ENCODE measurements around the gene GFOD2. TPM values are rescaled to one million over a fixed set of nuclear protein-coding genes. Genes with fewer than 3 reads are reported as not detected.
A peak's percentile ranks its signal among the peaks of the same experiment; 100 is the strongest.

The GFOD2 gene
- total and polyA plus RNA-seq, 2 of the 13 experiments (the other 11 are each of a cell fraction or from before 2014, with no cell fraction given), result 11.1 to 17.2 TPM

- TF ChIP-seq SNAPC4 (CRISPR knock-in tag; IDR thresholded peaks at IDR 0.05), result no peak
- TF ChIP-seq ZMYM4 (CRISPR knock-in tag; IDR thresholded peaks at IDR 0.05), result peak; percentile 71; the same call in 1 of the 2 replicates
- peak; percentile 46 for TF ChIP-seq RBFOX2 (IDR thresholded peaks at IDR 0.05; ENCODE audit: low read depth, low read length)
- no peak for TF ChIP-seq IRF1 (CRISPR knock-in tag; IDR thresholded peaks at IDR 0.05; ENCODE audit: low read depth)
- TF ChIP-seq, protein P1, sequence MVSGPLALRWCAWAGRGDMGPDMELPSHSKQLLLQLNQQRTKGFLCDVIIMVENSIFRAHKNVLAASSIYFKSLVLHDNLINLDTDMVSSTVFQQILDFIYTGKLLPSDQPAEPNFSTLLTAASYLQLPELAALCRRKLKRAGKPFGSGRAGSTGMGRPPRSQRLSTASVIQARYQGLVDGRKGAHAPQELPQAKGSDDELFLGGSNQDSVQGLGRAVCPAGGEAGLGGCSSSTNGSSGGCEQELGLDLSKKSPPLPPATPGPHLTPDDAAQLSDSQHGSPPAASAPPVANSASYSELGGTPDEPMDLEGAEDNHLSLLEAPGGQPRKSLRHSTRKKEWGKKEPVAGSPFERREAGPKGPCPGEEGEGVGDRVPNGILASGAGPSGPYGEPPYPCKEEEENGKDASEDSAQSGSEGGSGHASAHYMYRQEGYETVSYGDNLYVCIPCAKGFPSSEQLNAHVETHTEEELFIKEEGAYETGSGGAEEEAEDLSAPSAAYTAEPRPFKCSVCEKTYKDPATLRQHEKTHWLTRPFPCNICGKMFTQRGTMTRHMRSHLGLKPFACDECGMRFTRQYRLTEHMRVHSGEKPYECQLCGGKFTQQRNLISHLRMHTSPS (CRISPR knock-in tag; IDR thresholded peaks at IDR 0.05; ENCODE audit: low read depth), result peak; percentile 93
- TF ChIP-seq CEBPB (IDR thresholded peaks at IDR 0.05; ENCODE audit: borderline replicate concordance, low read depth, low read length), result no peak
- no peak; the same call in 1 of the 2 replicates for TF ChIP-seq U2AF2 (IDR thresholded peaks at IDR 0.05; ENCODE audit: low read depth, low read length)
- TF ChIP-seq NR2F6 (IDR thresholded peaks at IDR 0.05), result no peak
- peak; percentile 35; the same call in 1 of the 2 replicates for TF ChIP-seq NR2F6 (CRISPR knock-in tag; IDR thresholded peaks at IDR 0.05)
- no peak for TF ChIP-seq ZBTB43 (CRISPR knock-in tag; conservative IDR thresholded peaks at IDR 0.05)
- peak; percentile 84; the same call in 1 of the 2 replicates for TF ChIP-seq ZFP37 (CRISPR knock-in tag; IDR thresholded peaks at IDR 0.05; ENCODE audit: borderline replicate concordance)
- no peak for TF ChIP-seq HOXA9 (CRISPR knock-in tag; IDR thresholded peaks at IDR 0.05; ENCODE audit: borderline replicate concordance)
- peak; percentile 96 to 99 for TF ChIP-seq HMGXB4 (CRISPR knock-in tag; IDR thresholded peaks at IDR 0.05; ENCODE audit: borderline replicate concordance in 1 of 2, low read depth in 1 of 2)
- no peak; the same call in 1 of the 2 replicates for TF ChIP-seq RXRA (CRISPR knock-in tag; IDR thresholded peaks at IDR 0.05)
- TF ChIP-seq RORA (CRISPR knock-in tag; IDR thresholded peaks at IDR 0.05), result no peak
These were observed 51.2 kb downstream of the GFOD2 start (continued) for GRCh38 chr16:67667817-67668494.
